HG02943 (cell line): ENCODE measurements around the gene SLFN13.
"Not testable (repeated sequence)": the region's sequence is repeated elsewhere in the genome, so short reads cannot be mapped to it uniquely, and the experiment has no call there.

Experiments used
- ATAC-seq: cut with Tn5 transposase; IDR thresholded peaks from one replicate; pipeline ENCODE4 v1.9.1; 2021; ENCODE audit warnings: mild to moderate bottlenecking, low read depth, moderate library complexity; ENCODE audit not compliant: unreplicated experiment

SLFN13 gene

GRCh38 chr17:35448214-35448898, at the start of gene SLFN13:
TSS of gene SLFN13 (minus strand) at chr17:35448766. CDS start at chr17:35445680, 3,086 bp downstream.
- ATAC-seq = peak; percentile 66

GRCh38 chr17:35496451-35497290, 48.1 kb upstream of the SLFN13 start:
- ATAC-seq = no peak

GRCh38 chr17:35493040-35493439, 44.5 kb upstream of the SLFN13 start:
- ATAC-seq = no peak

GRCh38 chr17:35491417-35491816, 42.9 kb upstream of the SLFN13 start:
- no peak for ATAC-seq

GRCh38 chr17:35489944-35490343, 41.4 kb upstream of the SLFN13 start:
- no peak for ATAC-seq

GRCh38 chr17:35488991-35489390, 40.4 kb upstream of the SLFN13 start:
- no peak for ATAC-seq

- ATAC-seq = no peak
These were observed 38.6 kb upstream of the SLFN13 start for GRCh38 chr17:35486920-35487732.

- no peak for ATAC-seq
These were observed 30.7 kb upstream of the SLFN13 start for GRCh38 chr17:35479271-35479670.

GRCh38 chr17:35477248-35477647, 28.7 kb upstream of the SLFN13 start:
- no peak for ATAC-seq

- ATAC-seq = no peak
These were observed 27.8 kb upstream of the SLFN13 start for GRCh38 chr17:35476283-35476820.

- no peak for ATAC-seq
These were observed 19.9 kb upstream of the SLFN13 start for GRCh38 chr17:35468475-35468874.

- no peak for ATAC-seq
These were observed 19.3 kb upstream of the SLFN13 start for GRCh38 chr17:35467824-35468223.

- ATAC-seq = peak; percentile 88
These were observed 11.8 kb upstream of the SLFN13 start for GRCh38 chr17:35460354-35460851.

GRCh38 chr17:35454035-35454434, 5.5 kb upstream of the SLFN13 start:
- ATAC-seq = not testable (repeated sequence)

GRCh38 chr17:35453171-35453570, 4.6 kb upstream of the SLFN13 start:
- no peak for ATAC-seq

- ATAC-seq = no peak
These were observed 885 bp upstream of the SLFN13 start for GRCh38 chr17:35449371-35449931.

GRCh38 chr17:35448899-35449227, 297 bp upstream of the SLFN13 start:
- no peak for ATAC-seq

- no peak for ATAC-seq
These were observed 1.1 kb downstream of the SLFN13 start for GRCh38 chr17:35447499-35447898.

GRCh38 chr17:35438433-35438832, 10.1 kb downstream of the SLFN13 start:
- no peak for ATAC-seq
